Measurements from ENCODE around the gene SLC16A3. TPM values are rescaled to one million over a fixed set of nuclear protein-coding genes. Genes with fewer than 3 reads are reported as not detected.

The SLC16A3 gene
- total RNA-seq, 1 donor = 44.6 TPM

DNA sequence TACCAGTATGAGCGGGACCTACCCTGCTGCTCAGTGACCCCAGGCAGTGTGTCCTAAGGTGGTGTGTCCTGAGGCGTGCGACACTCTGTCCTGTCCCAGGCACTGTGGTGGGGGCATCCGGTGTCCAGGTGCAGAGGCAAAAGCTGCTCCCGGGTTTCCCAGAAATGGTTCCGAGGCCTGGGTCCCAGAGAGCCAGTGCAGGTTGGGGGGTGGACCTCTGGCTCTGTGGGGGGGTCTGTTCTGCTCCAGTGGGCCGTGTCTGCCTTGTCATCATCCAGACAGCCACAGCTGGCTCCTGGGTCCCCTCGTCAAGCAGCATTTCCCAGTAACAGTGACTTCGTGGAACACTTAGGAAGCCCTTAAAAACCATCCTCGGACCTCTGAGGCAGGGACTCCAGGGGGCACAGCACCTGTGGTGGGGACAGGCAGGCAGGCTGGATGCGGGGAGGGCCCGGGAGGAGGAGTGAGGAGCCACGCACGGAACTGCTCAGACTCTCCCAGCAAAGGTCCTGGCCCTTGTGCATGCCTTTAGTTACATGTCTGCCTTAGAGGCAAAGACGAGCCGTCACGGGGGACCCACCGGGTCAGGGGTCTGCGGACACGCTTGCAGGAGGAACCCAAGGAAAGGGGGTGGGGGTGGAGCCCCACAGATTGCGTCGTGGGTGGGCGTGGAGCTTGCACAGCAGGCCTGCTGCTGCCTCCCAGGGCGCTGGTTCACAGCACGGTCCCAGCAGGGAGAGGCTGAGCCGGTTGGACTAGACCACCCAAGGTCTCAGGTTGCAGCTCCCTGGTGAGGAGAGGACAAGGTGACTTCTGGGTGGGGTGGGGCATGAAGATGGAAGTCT lies 5.6 kb downstream of the SLC16A3 start:
- no peak for DNase-seq (ENCODE audit: low read depth)
- H3K4me3 ChIP-seq (ENCODE audit: low read depth, low read length) = no peak overlapping the region
- TF ChIP-seq, protein P1, sequence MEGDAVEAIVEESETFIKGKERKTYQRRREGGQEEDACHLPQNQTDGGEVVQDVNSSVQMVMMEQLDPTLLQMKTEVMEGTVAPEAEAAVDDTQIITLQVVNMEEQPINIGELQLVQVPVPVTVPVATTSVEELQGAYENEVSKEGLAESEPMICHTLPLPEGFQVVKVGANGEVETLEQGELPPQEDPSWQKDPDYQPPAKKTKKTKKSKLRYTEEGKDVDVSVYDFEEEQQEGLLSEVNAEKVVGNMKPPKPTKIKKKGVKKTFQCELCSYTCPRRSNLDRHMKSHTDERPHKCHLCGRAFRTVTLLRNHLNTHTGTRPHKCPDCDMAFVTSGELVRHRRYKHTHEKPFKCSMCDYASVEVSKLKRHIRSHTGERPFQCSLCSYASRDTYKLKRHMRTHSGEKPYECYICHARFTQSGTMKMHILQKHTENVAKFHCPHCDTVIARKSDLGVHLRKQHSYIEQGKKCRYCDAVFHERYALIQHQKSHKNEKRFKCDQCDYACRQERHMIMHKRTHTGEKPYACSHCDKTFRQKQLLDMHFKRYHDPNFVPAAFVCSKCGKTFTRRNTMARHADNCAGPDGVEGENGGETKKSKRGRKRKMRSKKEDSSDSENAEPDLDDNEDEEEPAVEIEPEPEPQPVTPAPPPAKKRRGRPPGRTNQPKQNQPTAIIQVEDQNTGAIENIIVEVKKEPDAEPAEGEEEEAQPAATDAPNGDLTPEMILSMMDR (IDR thresholded peaks at IDR 0.05; ENCODE audit: insufficient read depth, low read length) = no peak

DNA sequence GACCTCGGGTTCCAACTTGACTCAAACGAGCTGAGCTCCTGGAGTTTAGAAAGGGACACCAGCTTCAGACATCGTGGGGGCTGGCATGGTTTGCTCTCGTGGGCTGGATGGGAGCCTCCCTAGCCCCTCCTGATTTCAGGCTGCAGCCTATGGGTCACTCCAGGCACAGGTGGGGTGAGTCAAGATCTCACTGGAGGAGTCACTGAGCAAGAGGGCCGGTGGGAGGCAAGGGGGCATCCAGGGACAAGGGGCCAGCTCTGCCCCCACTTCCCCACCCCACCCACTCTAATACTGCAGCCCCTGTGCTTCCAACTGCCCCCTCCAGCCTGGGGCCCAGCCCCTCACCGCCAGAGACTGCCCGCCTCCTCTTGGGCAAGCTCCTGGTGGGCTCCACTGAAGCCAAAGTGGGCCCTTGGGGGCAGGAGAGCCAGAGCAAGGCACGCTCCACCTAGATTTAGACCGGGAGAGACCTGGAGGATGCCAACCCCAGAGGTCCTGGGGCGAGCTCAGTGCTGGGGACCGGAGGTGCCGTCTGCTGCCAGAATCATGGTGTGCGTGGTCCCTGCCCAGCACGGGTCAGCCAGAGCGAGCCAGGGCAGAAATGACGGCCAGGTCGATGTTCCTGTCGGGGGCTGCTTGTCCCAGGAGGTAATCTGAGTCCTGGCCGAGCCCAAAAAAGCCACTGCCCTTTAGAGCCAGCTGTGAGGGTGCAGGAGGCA lies 6.4 kb downstream of the SLC16A3 start:
- H3K4me3 ChIP-seq (ENCODE audit: low read depth, low read length) = no peak overlapping the region
- TF ChIP-seq, protein P1 (IDR thresholded peaks at IDR 0.05; ENCODE audit: insufficient read depth, low read length) = no peak
- DNase-seq (ENCODE audit: low read depth) = no peak

DNA sequence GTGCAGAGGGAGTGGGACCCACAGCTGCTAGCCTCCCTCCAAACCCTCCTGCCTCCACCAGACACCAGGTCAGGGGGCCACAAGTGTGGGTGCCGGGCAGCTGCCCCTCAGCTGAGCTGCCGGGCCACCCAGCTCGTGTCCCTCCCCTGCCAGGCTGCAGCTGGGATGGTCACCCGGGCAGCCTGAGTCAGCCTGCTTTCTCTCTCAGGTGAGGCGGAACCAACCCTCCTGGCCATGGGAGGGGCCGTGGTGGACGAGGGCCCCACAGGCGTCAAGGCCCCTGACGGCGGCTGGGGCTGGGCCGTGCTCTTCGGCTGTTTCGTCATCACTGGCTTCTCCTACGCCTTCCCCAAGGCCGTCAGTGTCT lies 6.9 kb downstream of the SLC16A3 start:
- H3K4me3 ChIP-seq (ENCODE audit: low read depth, low read length) = no peak overlapping the region
- no peak for DNase-seq (ENCODE audit: low read depth)
- TF ChIP-seq, protein P1 (IDR thresholded peaks at IDR 0.05; ENCODE audit: insufficient read depth, low read length) = no peak

DNA sequence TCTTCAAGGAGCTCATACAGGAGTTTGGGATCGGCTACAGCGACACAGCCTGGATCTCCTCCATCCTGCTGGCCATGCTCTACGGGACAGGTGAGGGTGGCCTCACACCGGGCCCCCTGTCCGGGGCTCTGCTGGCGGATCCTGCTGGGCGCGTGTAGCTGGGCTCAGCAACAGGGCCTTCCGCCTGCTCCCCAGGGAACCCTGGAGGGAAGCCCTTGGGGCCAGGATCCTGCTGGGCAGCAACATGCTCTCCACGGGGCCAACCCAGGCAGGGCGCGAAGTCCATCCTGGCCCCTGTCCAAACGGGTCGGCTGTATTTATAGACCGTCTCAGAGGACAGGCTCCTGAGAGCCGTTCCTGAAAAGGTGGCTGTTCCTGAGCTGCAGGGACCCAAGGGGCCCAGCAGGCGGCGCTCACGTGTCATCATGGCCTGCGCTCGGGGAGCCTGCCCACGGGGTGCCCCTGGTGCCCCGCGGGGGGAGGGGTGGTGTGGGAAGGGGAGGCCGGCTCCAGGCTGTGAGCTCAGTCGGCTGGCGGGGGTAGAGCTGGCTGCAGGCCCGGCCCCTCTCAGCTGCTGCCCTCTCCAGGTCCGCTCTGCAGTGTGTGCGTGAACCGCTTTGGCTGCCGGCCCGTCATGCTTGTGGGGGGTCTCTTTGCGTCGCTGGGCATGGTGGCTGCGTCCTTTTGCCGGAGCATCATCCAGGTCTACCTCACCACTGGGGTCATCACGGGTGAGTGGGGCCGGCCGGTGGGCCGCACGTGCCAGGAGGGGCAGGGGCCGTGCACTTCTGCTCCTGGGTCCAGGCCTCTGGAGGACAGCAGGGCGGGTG lies 7.5 kb downstream of the SLC16A3 start:
- no peak overlapping the region for H3K4me3 ChIP-seq (ENCODE audit: low read depth, low read length)
- TF ChIP-seq, protein P1 (IDR thresholded peaks at IDR 0.05; ENCODE audit: insufficient read depth, low read length) = peak; percentile 82
- no peak for DNase-seq (ENCODE audit: low read depth)

DNA sequence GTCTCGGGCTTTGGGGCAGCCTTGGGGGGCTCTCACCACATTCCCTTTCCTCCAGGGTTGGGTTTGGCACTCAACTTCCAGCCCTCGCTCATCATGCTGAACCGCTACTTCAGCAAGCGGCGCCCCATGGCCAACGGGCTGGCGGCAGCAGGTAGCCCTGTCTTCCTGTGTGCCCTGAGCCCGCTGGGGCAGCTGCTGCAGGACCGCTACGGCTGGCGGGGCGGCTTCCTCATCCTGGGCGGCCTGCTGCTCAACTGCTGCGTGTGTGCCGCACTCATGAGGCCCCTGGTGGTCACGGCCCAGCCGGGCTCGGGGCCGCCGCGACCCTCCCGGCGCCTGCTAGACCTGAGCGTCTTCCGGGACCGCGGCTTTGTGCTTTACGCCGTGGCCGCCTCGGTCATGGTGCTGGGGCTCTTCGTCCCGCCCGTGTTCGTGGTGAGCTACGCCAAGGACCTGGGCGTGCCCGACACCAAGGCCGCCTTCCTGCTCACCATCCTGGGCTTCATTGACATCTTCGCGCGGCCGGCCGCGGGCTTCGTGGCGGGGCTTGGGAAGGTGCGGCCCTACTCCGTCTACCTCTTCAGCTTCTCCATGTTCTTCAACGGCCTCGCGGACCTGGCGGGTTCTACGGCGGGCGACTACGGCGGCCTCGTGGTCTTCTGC lies 8.4 kb downstream of the SLC16A3 start:
- no peak overlapping the region for H3K4me3 ChIP-seq (ENCODE audit: low read depth, low read length)
- TF ChIP-seq, protein P1 (IDR thresholded peaks at IDR 0.05; ENCODE audit: insufficient read depth, low read length) = no peak
- no peak for DNase-seq (ENCODE audit: low read depth)

Data from fibroblast of the aortic adventitia (primary cell).